HEK293 (cell line): ENCODE measurements around the gene DNAJB2.

Experiments
- KLF9 ChIP-seq: fragments of 450-650 bp; formaldehyde crosslinking; IDR thresholded peaks from 2 replicates; pipeline ENCODE4 v1.5.1; 2016; ENCODE audit warnings: missing biosample characterization, missing genetic modification characterization, low read depth
- YY1 ChIP-seq: fragments of 450-650 bp; formaldehyde crosslinking; IDR thresholded peaks from 2 replicates; pipeline ENCODE4 v1.5.1; 2018; ENCODE audit warnings: missing biosample characterization, missing genetic modification characterization
- ZBTB21 ChIP-seq: fragments of 450-650 bp; formaldehyde crosslinking; IDR thresholded peaks from 2 replicates; pipeline ENCODE4 v1.5.1; 2017; ENCODE audit warnings: missing biosample characterization, missing genetic modification characterization
- ZEB2 ChIP-seq: fragments of 450-650 bp; formaldehyde crosslinking; IDR thresholded peaks from 2 replicates; pipeline ENCODE4 v1.5.1; 2016; ENCODE audit warnings: missing biosample characterization, missing genetic modification characterization
- ZIC2 ChIP-seq: fragments of 450-650 bp; formaldehyde crosslinking; IDR thresholded peaks from 2 replicates; pipeline ENCODE4 v1.5.1; 2016; ENCODE audit warnings: missing biosample characterization, missing genetic modification characterization
- ZNF221 ChIP-seq: fragments of 450-650 bp; formaldehyde crosslinking; IDR thresholded peaks from 2 replicates; pipeline ENCODE4 v1.5.1; 2017; ENCODE audit warnings: missing biosample characterization, missing genetic modification characterization, borderline replicate concordance
- ZNF48 ChIP-seq: fragments of 450-650 bp; formaldehyde crosslinking; IDR thresholded peaks from 2 replicates; pipeline ENCODE4 v1.5.1; 2016; ENCODE audit warnings: missing biosample characterization, missing genetic modification characterization
- ZNF529 ChIP-seq: fragments of 450-650 bp; formaldehyde crosslinking; IDR thresholded peaks from 2 replicates; pipeline ENCODE4 v1.5.1; 2017; ENCODE audit warnings: missing genetic modification characterization, missing biosample characterization; ENCODE audit not compliant: insufficient replicate concordance
- ZNF596 ChIP-seq: fragments of 450-650 bp; IDR thresholded peaks from 2 replicates; pipeline ENCODE4 v1.5.0; 2018; ENCODE audit warnings: missing biosample characterization, mild to moderate bottlenecking, missing genetic modification characterization, moderate library complexity
- ZNF600 ChIP-seq: fragments of 450-650 bp; formaldehyde crosslinking; IDR thresholded peaks from 2 replicates; pipeline ENCODE4 v1.5.1; 2016; ENCODE audit warnings: missing biosample characterization, missing genetic modification characterization
- ZNF629 ChIP-seq: fragments of 450-650 bp; formaldehyde crosslinking; IDR thresholded peaks from 2 replicates; pipeline ENCODE4 v1.5.1; 2017; ENCODE audit warnings: missing biosample characterization, missing genetic modification characterization
- ZNF664 ChIP-seq: fragments of 450-650 bp; formaldehyde crosslinking; IDR thresholded peaks from 2 replicates; pipeline ENCODE4 v1.5.1; 2016; ENCODE audit warnings: missing biosample characterization, missing genetic modification characterization
- ZNF76 ChIP-seq: fragments of 450-650 bp; formaldehyde crosslinking; IDR thresholded peaks from 2 replicates; pipeline ENCODE4; 2016; ENCODE audit warnings: low read depth, missing biosample characterization, missing genetic modification characterization, borderline replicate concordance
- ZSCAN16 ChIP-seq: fragments of 450-650 bp; formaldehyde crosslinking; IDR thresholded peaks from 2 replicates; pipeline ENCODE4 v1.5.1; 2016; ENCODE audit warnings: missing biosample characterization, missing genetic modification characterization
- ZSCAN30 ChIP-seq: fragments of 450-650 bp; IDR thresholded peaks from 2 replicates; pipeline ENCODE4 v1.5.1; 2018; ENCODE audit warnings: missing biosample characterization, mild to moderate bottlenecking, missing genetic modification characterization, moderate library complexity
- TF ChIP-seq, protein P1 (sequence below): fragments of 450-650 bp; formaldehyde crosslinking; IDR thresholded peaks from 2 replicates; pipeline ENCODE4 v1.5.1; 2016; ENCODE audit warnings: missing biosample characterization, missing genetic modification characterization
- TF ChIP-seq, protein P2 (sequence below): fragments of 450-650 bp; formaldehyde crosslinking; IDR thresholded peaks from 2 replicates; pipeline ENCODE4 v1.5.1; 2016; ENCODE audit warnings: missing biosample characterization, missing genetic modification characterization, low read depth
- TF ChIP-seq, protein P3 (sequence below): fragments of 450-650 bp; formaldehyde crosslinking; IDR thresholded peaks from 2 replicates; pipeline ENCODE4 v1.5.1; 2016; ENCODE audit warnings: missing biosample characterization, missing genetic modification characterization
- TF ChIP-seq, protein P4 (sequence below): fragments of 450-650 bp; formaldehyde crosslinking; IDR thresholded peaks from 2 replicates; pipeline ENCODE4 v1.5.1; 2016; ENCODE audit warnings: missing biosample characterization, missing genetic modification characterization, borderline replicate concordance

Gene DNAJB2

DNA sequence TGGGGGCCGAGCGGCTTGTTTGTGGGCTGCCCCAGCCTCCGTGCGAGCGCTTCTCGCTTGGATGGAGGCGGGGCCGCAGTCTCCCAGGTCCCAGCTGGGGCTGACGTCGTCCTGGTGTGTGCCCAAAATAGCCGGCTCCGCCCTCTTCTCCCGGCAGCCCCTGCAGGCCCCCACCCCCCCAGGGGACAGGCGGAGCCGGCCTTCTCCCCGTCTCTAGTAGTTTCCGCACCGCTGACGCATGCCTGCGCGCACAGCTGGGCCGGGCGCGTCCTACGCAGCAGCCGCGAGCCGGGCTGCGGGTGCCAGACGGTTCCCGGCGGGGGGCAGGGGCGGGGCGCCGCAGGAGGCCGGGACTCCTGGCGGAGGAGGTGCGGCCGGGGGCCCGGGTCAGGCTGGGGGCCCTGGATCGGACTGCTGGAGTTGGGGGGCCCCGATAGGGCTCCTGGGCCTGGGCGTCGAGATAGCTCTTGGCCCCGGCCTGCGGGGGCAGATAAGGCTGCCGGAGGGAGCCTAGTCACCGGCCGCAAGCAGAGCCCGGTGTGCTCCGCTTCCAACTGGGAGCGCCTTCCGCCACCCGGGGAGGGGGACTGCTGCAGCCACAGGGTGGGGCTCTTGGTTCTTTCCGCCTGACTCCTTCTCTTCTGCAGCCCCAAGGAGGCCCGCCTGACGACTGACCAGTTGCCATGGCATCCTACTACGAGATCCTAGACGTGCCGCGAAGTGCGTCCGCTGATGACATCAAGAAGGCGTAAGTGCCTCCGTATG, at the start of gene DNAJB2 (continued):
- TF ChIP-seq YY1 (tag by site-specific recombination) = no peak
- TF ChIP-seq ZNF48 (tag by site-specific recombination) = no peak
- no peak for TF ChIP-seq ZNF664 (tag by site-specific recombination)
- TF ChIP-seq ZIC2 (tag by site-specific recombination) = peak; percentile 83
- TF ChIP-seq ZBTB21 (tag by site-specific recombination) = peak; percentile 90
- no peak for TF ChIP-seq ZNF529 (tag by site-specific recombination)
- peak; percentile 72; the same call in 1 of the 2 replicates for TF ChIP-seq ZSCAN30 (tag by site-specific recombination)
- TF ChIP-seq, protein P1, sequence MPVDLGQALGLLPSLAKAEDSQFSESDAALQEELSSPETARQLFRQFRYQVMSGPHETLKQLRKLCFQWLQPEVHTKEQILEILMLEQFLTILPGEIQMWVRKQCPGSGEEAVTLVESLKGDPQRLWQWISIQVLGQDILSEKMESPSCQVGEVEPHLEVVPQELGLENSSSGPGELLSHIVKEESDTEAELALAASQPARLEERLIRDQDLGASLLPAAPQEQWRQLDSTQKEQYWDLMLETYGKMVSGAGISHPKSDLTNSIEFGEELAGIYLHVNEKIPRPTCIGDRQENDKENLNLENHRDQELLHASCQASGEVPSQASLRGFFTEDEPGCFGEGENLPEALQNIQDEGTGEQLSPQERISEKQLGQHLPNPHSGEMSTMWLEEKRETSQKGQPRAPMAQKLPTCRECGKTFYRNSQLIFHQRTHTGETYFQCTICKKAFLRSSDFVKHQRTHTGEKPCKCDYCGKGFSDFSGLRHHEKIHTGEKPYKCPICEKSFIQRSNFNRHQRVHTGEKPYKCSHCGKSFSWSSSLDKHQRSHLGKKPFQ = no peak
- TF ChIP-seq ZNF221 (tag by site-specific recombination) = no peak
- TF ChIP-seq ZNF596 = 0 out of 2 replicates have a peak, but pooled peaks have one; percentile 31
- TF ChIP-seq, protein P2, sequence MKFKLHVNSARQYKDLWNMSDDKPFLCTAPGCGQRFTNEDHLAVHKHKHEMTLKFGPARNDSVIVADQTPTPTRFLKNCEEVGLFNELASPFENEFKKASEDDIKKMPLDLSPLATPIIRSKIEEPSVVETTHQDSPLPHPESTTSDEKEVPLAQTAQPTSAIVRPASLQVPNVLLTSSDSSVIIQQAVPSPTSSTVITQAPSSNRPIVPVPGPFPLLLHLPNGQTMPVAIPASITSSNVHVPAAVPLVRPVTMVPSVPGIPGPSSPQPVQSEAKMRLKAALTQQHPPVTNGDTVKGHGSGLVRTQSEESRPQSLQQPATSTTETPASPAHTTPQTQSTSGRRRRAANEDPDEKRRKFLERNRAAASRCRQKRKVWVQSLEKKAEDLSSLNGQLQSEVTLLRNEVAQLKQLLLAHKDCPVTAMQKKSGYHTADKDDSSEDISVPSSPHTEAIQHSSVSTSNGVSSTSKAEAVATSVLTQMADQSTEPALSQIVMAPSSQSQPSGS = peak; percentile 79; the same call in 1 of the 2 replicates
- TF ChIP-seq, protein P3, sequence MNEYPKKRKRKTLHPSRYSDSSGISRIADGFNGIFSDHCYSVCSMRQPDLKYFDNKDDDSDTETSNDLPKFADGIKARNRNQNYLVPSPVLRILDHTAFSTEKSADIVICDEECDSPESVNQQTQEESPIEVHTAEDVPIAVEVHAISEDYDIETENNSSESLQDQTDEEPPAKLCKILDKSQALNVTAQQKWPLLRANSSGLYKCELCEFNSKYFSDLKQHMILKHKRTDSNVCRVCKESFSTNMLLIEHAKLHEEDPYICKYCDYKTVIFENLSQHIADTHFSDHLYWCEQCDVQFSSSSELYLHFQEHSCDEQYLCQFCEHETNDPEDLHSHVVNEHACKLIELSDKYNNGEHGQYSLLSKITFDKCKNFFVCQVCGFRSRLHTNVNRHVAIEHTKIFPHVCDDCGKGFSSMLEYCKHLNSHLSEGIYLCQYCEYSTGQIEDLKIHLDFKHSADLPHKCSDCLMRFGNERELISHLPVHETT = peak; percentile 74; the same call in 1 of the 2 replicates
- TF ChIP-seq ZNF629 = peak; percentile 90
- 0 out of 2 replicates have a peak, but pooled peaks have one; percentile 1 for TF ChIP-seq ZNF600
- TF ChIP-seq, protein P4, sequence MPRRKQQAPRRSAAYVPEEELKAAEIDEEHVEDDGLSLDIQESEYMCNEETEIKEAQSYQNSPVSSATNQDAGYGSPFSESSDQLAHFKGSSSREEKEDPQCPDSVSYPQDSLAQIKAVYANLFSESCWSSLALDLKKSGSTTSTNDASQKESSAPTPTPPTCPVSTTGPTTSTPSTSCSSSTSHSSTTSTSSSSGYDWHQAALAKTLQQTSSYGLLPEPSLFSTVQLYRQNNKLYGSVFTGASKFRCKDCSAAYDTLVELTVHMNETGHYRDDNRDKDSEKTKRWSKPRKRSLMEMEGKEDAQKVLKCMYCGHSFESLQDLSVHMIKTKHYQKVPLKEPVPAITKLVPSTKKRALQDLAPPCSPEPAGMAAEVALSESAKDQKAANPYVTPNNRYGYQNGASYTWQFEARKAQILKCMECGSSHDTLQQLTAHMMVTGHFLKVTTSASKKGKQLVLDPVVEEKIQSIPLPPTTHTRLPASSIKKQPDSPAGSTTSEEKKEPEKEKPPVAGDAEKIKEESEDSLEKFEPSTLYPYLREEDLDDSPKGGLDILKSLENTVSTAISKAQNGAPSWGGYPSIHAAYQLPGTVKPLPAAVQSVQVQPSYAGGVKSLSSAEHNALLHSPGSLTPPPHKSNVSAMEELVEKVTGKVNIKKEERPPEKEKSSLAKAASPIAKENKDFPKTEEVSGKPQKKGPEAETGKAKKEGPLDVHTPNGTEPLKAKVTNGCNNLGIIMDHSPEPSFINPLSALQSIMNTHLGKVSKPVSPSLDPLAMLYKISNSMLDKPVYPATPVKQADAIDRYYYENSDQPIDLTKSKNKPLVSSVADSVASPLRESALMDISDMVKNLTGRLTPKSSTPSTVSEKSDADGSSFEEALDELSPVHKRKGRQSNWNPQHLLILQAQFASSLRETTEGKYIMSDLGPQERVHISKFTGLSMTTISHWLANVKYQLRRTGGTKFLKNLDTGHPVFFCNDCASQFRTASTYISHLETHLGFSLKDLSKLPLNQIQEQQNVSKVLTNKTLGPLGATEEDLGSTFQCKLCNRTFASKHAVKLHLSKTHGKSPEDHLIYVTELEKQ (tag by site-specific recombination) = no peak
- TF ChIP-seq ZEB2 (tag by site-specific recombination) = no peak; the same call in 1 of the 2 replicates
- peak; percentile 90 for TF ChIP-seq ZNF76
- TF ChIP-seq ZSCAN16 = no peak
- TF ChIP-seq KLF9 (tag by site-specific recombination) = peak; percentile 81
